K562 (cell line): ENCODE measurements around the gene SIM2.

Experiments
- CEBPB ChIP-seq: fragments of 450-650 bp; IDR thresholded peaks from 2 replicates; pipeline ENCODE4 v1.6.1; 2016; ENCODE audit warnings: missing genetic modification characterization, missing compliant biosample characterization
- KAT2B ChIP-seq: IDR thresholded peaks from one replicate; pipeline ENCODE4 v1.6.1; 2012; ENCODE audit warnings: low read depth, mild to moderate bottlenecking, control low read depth, inconsistent platforms, low read length, moderate library complexity
- ZBTB26 ChIP-seq: fragments of 450-650 bp; formaldehyde crosslinking; IDR thresholded peaks from 2 replicates; pipeline ENCODE4 v1.4.0; 2022; ENCODE audit warnings: missing genetic modification characterization

- TF ChIP-seq CEBPB (tag) (no peak), KAT2B (no peak), ZBTB26 (no peak)
Measured at GRCh38 chr21:36688324-36688723, 10.6 kb upstream of the SIM2 start.
